HG03064 (cell line): ENCODE measurements around the gene NEIL1.
"Not testable (repeated sequence)": the region's sequence is repeated elsewhere in the genome, so short reads cannot be mapped to it uniquely, and the experiment has no call there.

Experiments used
- ATAC-seq: cut with Tn5 transposase; IDR thresholded peaks from one replicate; pipeline ENCODE4 v1.9.1; 2021; ENCODE audit warnings: low read depth; ENCODE audit not compliant: unreplicated experiment

NEIL1 gene

DNA sequence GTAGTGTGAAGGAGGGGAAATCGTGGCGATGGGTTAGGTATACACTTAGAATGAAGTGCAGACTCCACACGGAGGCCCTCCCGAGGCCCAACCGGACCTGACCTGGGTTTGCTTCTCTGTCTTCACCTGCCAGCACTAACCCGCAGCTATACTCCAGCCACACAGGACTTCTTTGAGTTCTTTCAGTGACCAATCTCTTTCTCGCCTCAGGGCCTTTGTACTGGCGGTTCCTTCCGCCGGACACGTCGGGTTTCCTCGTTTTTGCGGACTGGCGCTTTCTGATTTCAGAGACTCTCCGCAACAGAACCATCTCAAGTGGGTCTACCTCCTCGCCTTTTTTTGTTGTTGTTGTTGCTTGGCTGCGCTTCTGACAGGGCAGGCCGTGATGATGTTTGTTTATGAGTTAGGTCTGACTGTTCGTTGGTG lies at the start of gene NEIL1:
Gene NEIL1, plus strand, starts transcription at position 244 of the 426 bp plus-strand sequence. CDS start 1,867 bp downstream, outside the sequence.
- ATAC-seq = no peak

GRCh38 chr15:75298541-75299310 lies 48.1 kb upstream of the NEIL1 start:
- ATAC-seq = not testable (repeated sequence)

DNA sequence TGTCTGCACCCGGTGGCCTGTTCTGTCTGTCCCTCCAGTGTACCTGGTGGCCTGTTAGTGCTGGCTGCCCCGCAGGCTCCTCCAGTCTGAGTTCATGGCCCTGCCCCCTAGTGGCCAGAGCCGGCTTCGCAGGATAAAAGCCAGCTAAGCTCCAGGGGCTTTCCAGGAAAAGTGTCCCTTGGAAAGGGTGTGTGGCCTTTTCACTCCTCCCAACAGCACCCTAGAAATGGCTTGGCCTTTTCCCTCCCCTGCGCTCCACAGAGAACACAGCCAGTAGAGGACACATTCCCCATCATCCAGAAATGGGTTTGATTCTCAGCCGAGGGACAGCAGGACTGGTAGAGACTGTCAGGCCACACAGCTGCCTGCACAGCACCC lies 47.5 kb upstream of the NEIL1 start:
- not testable (repeated sequence) for ATAC-seq

GRCh38 chr15:75300026-75300425 lies 46.8 kb upstream of the NEIL1 start:
- ATAC-seq = not testable (repeated sequence)

GRCh38 chr15:75302318-75302717 lies 44.5 kb upstream of the NEIL1 start:
- ATAC-seq = no peak

GRCh38 chr15:75302753-75303152 lies 44.1 kb upstream of the NEIL1 start:
- not testable (repeated sequence) for ATAC-seq

DNA sequence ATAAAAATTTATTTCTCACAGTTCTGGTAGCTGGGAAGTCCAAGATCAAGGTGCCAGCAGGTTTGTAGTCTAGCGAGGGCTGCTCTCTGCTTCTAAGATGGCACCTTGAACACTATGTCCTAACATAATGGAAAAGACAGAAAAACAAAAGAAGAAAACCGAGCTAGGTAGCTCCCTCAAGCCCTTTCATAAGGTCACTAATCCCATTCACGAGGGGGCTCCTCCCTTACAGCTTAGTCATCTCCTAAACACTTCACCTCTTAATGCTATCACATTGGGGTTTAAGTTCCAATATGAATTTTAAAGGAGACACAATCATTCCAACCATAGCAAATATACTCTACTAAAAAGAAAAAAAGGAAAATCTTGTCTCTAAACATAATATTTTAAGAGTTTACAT lies 40.7 kb upstream of the NEIL1 start:
- no peak for ATAC-seq

DNA sequence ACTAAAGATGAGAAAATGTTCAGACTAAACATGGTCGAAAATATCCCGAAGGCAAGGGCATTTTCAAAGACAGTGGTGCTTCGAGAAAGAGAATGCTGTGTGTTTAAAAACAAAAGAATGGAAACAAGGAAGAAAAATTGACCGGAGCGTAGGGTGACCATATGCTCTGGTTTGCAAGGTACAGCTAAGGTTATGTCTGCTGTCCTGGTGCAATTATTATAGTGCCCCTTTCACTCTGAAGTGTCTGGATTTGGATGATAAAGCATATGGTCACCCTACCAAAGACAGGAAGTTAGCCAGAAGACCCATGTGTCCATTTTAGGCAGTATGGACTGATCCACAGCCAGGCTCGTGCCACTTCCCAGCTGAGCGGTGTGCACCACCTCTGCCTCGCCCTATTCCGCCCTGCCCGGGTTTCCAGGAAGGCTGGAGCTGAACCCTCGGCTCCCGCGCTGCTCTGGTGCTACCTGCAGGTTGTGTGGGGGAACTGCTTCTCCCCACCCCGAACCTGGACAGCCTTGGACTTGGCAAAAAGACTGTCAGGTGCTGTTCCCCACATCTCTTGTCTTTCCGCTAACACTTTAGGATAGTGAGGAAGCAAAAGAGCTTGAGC lies 39.0 kb upstream of the NEIL1 start:
- no peak for ATAC-seq

DNA sequence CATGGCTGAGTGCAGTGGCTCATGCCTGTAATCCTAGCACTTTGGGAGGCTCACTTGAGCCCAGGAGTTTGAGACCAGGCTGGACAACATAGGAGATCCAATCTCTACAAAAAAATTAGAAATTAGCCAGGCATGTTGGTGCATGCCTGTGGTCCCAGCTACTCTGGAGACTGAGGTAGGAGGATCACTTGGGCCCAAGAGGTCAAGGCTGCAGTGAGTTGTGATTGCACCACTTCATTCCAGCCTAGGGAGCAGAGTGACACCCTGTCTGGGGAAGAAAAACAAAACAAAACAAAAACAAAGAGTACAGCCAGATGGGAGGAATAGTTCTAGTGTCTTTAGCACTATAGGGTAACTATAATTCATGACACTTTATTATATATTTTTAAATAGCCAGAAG lies 37.1 kb upstream of the NEIL1 start:
- no peak for ATAC-seq

GRCh38 chr15:75312548-75312947 lies 34.3 kb upstream of the NEIL1 start:
- ATAC-seq = not testable (repeated sequence)

DNA sequence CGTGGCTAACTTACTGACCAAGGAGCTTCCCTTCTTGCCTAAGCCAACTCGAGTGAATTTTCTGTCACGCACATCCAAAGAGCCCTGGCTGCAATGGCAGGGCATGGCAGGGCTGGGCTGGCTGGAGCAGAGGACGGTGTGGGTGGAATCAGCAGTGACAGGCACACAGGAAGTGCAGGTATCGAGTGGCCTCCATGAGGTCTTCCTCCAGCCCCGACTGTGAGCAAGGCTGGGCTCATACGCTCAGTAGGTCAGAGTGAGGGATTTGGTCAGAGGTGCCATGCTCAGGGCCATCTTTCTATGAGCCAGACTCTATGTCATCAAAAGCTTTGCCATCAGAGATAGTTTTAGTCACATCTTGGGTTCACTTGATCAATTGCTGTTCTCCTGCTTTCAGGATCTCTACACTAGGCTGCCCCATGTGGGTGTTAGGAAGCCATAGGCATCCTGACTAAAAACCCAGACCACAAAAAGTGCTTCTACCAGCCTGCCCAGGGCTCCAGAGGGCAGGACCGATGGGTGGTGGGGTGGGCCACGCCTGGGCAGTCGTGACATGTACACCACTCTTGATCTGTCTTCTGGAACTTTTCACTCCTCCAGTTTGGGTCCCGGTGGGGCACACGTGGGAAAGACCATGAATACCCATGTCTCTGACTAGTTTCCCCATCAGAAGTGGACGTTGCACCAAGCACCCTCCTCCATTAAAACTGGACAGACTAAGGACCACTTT lies 33.6 kb upstream of the NEIL1 start:
- ATAC-seq = no peak

- no peak for ATAC-seq
These were observed 32.1 kb upstream of the NEIL1 start for GRCh38 chr15:75314552-75315290.

GRCh38 chr15:75319231-75319897 lies 27.5 kb upstream of the NEIL1 start:
- ATAC-seq = not testable (repeated sequence)

DNA sequence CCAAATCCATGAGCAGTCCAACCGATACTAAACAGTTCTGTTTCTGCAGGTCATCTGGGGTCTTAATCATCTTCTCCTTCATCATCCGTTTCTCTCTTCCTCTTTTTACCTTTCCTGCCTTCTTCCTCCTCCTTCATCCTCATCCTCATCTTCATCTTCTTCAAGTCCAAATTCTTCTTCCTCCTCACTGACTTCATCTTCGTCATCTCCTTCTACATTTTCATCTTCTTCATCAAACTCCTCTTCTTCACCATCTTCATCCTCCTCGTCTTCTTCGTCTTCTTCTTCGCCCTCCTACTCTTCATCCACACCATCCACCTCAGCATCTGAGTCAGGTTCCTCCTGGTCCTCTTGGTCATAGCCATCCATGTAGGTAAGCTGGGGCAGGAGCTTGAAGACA lies 25.1 kb upstream of the NEIL1 start:
- ATAC-seq = no peak

GRCh38 chr15:75325922-75326321 lies 20.9 kb upstream of the NEIL1 start:
- no peak for ATAC-seq

- no peak for ATAC-seq
These were observed 19.8 kb upstream of the NEIL1 start for GRCh38 chr15:75327005-75327404.

DNA sequence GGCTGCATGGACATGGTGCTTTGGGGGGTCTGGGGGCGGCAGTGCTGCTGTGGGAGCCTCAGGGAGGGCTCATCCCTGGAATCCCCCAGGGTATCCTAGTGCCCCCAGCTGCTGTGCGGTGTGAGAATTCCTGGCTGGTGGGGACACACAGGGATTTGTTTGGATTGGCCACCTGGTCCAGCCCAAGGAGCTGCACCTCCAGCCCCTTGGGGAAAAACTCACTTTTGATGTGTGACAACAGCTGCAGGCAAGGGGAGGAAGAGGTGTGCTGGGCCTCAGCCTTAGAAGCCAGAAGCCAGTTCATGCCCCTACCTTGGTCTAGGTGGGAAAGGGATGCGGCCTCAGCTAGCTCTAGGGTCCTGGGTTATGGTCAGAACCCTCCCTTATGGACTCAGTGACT lies 19.3 kb upstream of the NEIL1 start:
- no peak for ATAC-seq

DNA sequence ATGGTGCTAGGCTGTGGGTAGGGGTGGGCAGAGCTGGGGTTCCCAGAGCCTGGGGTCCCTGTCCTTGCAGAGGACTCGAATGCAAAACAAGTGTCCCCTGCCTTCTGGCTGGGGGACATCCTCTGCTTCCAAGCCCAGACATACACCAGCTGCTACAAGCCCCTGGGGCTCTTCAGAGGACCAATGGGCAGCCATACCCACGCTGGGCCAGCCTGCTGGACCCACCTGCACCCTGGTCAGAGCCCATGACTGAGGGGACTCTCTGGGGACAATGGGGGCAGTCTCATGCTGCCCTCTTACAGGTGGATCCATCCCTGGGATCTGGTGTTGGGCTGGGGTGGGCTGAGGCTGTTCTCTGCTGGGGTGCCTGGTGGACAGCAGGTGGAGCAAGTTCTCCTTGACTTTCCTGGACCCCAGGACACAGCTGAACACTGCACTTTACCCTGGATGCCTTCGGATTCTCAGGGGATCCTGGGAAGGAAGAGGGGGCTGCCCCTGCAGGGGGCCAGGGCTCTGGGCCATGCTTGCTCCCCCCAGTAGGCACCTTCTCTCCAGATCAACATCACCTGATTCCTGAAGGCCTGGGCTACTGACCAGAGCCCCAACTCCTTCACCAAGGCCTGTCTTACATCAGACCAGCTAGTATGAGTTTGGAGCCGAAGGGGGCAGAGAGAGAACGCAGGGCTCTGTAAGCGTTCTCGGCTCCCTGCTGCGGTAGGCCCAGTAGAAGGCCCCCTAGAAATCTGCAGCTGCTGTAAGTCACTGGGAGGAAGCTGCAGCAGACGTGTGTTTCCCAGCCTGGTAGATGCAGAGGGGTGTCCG lies 18.1 kb upstream of the NEIL1 start:
- ATAC-seq = no peak

- ATAC-seq = no peak
These were observed 17.3 kb upstream of the NEIL1 start for GRCh38 chr15:75329571-75329970.
